ENCODE results near the gene MYCBP2.
"Not testable (repeated sequence)": the region's sequence is repeated elsewhere in the genome, so short reads cannot be mapped to it uniquely, and the experiment has no call there.

The MYCBP2 gene

DNA sequence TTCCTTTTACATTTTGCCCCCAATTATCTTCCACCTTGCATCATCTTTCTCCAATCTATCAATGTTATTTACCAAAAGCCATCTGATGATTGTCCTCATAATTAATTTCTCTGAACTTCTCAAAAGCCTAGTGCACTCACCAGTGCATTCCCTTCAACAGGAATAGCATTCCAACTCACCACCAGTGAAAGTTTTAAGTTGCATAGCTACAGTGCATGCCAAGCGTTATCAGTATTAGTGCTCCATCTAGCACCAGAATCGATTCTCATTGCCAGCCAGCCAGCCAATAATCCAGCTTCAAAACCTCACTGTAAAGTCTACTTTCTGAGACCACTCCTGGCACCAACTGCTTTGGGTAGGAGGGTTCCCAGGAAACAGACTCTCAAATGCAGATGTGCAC, 7.4 kb downstream of the MYCBP2 start:
- H3K4me3 ChIP-seq (ENCODE audit: low read depth, low read length): no peak overlapping the region
- TF ChIP-seq CTCF (IDR thresholded peaks at IDR 0.05; ENCODE audit: low read depth, low read length, missing control alignments): no peak
- in situ Hi-C loops (cut with HindIII; ENCODE audit: low sequenced_read_pairs): no loop called here
- DNase-seq (ENCODE audit: low read depth): no peak

GRCh38 chr13:77318741-77319140, 8.2 kb downstream of the MYCBP2 start:
- no peak for DNase-seq (ENCODE audit: low read depth)
- no peak for TF ChIP-seq CTCF (IDR thresholded peaks at IDR 0.05; ENCODE audit: low read depth, low read length, missing control alignments)
- in situ Hi-C loops (cut with HindIII; ENCODE audit: low sequenced_read_pairs): no loop called here
- no peak overlapping the region for H3K4me3 ChIP-seq (ENCODE audit: low read depth, low read length)

- DNase-seq (ENCODE audit: low read depth): no peak
- TF ChIP-seq CTCF (IDR thresholded peaks at IDR 0.05; ENCODE audit: low read depth, low read length, missing control alignments): no peak
- H3K4me3 ChIP-seq (ENCODE audit: low read depth, low read length): no peak overlapping the region
- in situ Hi-C loops (cut with HindIII; ENCODE audit: low sequenced_read_pairs): no loop called here
Measured at GRCh38 chr13:77316430-77316829, 10.5 kb downstream of the MYCBP2 start.

GRCh38 chr13:77315509-77315908, 11.4 kb downstream of the MYCBP2 start:
- DNase-seq (ENCODE audit: low read depth); H3K4me3 ChIP-seq (ENCODE audit: low read depth, low read length); in situ Hi-C loops (cut with HindIII; ENCODE audit: low sequenced_read_pairs): not testable (repeated sequence)

DNA sequence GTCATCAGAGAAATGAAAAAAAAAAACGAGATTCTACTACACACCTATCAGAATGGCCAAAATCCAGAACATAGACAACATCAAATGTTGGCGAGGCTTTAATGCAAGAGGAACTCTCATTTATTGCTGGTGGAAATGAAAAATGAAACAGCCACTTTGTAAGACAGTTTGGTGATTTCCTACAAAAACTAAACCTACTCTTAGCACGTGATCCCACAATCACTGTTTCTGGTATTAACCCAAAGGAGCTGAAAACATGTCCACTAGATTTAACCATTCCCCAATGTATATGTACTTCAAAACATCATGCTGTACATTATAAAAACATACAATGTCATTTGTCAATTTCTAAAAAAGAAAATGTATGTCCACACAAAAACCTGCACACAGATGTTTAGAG, 13.0 kb downstream of the MYCBP2 start:
- TF ChIP-seq CTCF (IDR thresholded peaks at IDR 0.05; ENCODE audit: low read depth, low read length, missing control alignments): no peak
- no peak overlapping the region for H3K4me3 ChIP-seq (ENCODE audit: low read depth, low read length)
- no peak for DNase-seq (ENCODE audit: low read depth)
- in situ Hi-C loops (cut with HindIII; ENCODE audit: low sequenced_read_pairs): no loop called here

GRCh38 chr13:77312311-77312710, 14.6 kb downstream of the MYCBP2 start:
- no peak for DNase-seq (ENCODE audit: low read depth)
- no peak for TF ChIP-seq CTCF (IDR thresholded peaks at IDR 0.05; ENCODE audit: low read depth, low read length, missing control alignments)
- in situ Hi-C loops (cut with HindIII; ENCODE audit: low sequenced_read_pairs): no loop called here
- H3K4me3 ChIP-seq (ENCODE audit: low read depth, low read length): no peak overlapping the region

DNA sequence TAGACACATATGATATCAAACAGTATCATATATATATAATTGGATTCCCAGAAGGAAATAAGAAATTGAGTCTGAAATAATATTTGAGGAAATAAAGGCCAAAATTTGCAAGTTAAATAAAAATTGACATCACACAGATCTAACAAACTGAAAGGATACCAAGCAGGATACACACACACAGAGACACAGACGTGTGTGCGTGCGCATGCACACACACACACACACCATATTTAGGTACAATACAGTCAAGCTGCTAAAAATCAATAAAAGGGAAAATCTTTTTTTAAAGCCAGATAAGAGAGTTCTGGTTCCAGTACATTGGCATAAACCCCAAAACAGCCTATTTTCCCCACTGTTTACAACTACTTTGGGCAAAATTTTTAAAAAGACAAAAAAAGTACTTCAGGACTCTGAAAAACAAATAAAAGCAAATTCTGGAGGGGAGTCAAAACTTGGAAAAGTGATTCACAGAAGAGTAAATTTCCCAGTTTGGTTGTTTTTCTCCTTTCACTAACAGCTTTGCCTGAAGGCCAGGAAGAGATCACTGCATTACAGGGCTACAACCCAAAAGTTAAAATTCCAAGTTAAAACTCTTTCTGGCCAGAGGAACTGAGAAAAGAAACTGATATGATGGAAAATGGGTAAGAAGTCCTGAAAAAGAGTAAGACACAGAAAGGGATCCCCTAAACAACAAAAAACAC, 16.2 kb downstream of the MYCBP2 start:
- in situ Hi-C loops (cut with HindIII; ENCODE audit: low sequenced_read_pairs): no loop called here
- DNase-seq (ENCODE audit: low read depth): no peak
- no peak for TF ChIP-seq CTCF (IDR thresholded peaks at IDR 0.05; ENCODE audit: low read depth, low read length, missing control alignments)
- no peak overlapping the region for H3K4me3 ChIP-seq (ENCODE audit: low read depth, low read length)
